Uterus (tissue), 4 donors: Measurements from ENCODE around the gene KDM6A. TPM values are rescaled to one million over a fixed set of nuclear protein-coding genes. Genes with fewer than 3 reads are reported as not detected.
"Not testable (repeated sequence)": the region's sequence is repeated elsewhere in the genome, so short reads cannot be mapped to it uniquely, and the experiment has no call there.

Source experiments
- DNase-seq, 2 donors: peaks; one replicate each; pipeline ENCODE4 v3.0.0-alpha.2; 2019 to 2020
- H3K27ac ChIP-seq, 2 donors: fragments of 200-600 bp; sonication (generic); 1 replicate in 1 of 2; 2 replicates in 1 of 2; pipeline ENCODE4 v1.5.1; 2016 to 2018
- H3K27me3 ChIP-seq, 2 donors: fragments of 200-600 bp; sonication (generic); one replicate each; pipeline ENCODE4 v1.5.1; 2018 to 2019; ENCODE audit warnings: control low read depth in 1 of 2
- H3K36me3 ChIP-seq, 2 donors: fragments of 200-600 bp; sonication (generic); one replicate each; pipeline ENCODE4 v1.5.1; 2019; ENCODE audit warnings: control low read depth in 1 of 2
- H3K4me1 ChIP-seq, 2 donors: fragments of 200-600 bp; sonication (generic); one replicate each; pipeline ENCODE4 v1.5.1; 2018 to 2019; ENCODE audit warnings: control low read depth in 1 of 2
- H3K4me3 ChIP-seq, 2 donors: fragments of 200-600 bp; sonication (generic); 1 replicate in 1 of 2; 2 replicates in 1 of 2; pipeline ENCODE4 v1.5.1; 2018 to 2019; ENCODE audit warnings: mild to moderate bottlenecking in 1 of 2
- H3K9me3 ChIP-seq, 2 donors: fragments of 200-600 bp; sonication (generic); one replicate each; pipeline ENCODE4 v1.5.1; 2019; ENCODE audit warnings: control low read depth in 1 of 2
- POLR2A ChIP-seq, 2 donors: fragments of 450-650 bp; IDR thresholded peaks; one replicate each; pipeline ENCODE4 v1.6.1; 2016; ENCODE audit warnings: antibody characterized with exemption in 2 of 2, mild to moderate bottlenecking in 1 of 2, moderate library complexity in 1 of 2
- intact Hi-C: fragments of 100-400 bp; cut with DNase I; formaldehyde crosslinking; loops from one replicate; pipeline ENCODE4 v1.15.1; 2023; ENCODE audit warnings: low total_unique reads
- total RNA-seq, 4 donors: library from RNA; depleted of rRNA in 3 of 4; stranded (reverse); fragments of >200 nt in 3 of 4; gene quantifications; one replicate each; pipeline versions ENCODE4 v1.1.0 to v1.2.4, GENCODE V29; 2014 to 2023
- TF ChIP-seq, protein P1 (sequence below), 4 experiments: fragments of 200-600 bp in 2 of 4; fragments of 450-650 bp in 2 of 4; sonication (generic) in 2 of 4; IDR thresholded peaks; one replicate each; pipeline ENCODE4 v1.5.1; 2016 to 2019; ENCODE audit warnings: antibody characterized with exemption in 4 of 4, mild to moderate bottlenecking in 2 of 4, moderate library complexity in 1 of 4
- donor health status: DM: yes; HTN: yes; CAD: no.

Gene KDM6A
- total RNA-seq, 4 donors from 2014 or later, result 26.2 to 69.0 (median 57.9) TPM

- no peak overlapping the region for H3K4me3 ChIP-seq
- no peaks in the 10 kb centered on the region for H3K9me3 ChIP-seq
- intact Hi-C loops, result no loop called here
- no peaks in the 10 kb centered on the region for H3K4me1 ChIP-seq
- DNase-seq, result no peak
- no peak for TF ChIP-seq POLR2A (IDR thresholded peaks at IDR 0.05)
- TF ChIP-seq, protein P1, sequence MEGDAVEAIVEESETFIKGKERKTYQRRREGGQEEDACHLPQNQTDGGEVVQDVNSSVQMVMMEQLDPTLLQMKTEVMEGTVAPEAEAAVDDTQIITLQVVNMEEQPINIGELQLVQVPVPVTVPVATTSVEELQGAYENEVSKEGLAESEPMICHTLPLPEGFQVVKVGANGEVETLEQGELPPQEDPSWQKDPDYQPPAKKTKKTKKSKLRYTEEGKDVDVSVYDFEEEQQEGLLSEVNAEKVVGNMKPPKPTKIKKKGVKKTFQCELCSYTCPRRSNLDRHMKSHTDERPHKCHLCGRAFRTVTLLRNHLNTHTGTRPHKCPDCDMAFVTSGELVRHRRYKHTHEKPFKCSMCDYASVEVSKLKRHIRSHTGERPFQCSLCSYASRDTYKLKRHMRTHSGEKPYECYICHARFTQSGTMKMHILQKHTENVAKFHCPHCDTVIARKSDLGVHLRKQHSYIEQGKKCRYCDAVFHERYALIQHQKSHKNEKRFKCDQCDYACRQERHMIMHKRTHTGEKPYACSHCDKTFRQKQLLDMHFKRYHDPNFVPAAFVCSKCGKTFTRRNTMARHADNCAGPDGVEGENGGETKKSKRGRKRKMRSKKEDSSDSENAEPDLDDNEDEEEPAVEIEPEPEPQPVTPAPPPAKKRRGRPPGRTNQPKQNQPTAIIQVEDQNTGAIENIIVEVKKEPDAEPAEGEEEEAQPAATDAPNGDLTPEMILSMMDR (IDR thresholded peaks at IDR 0.05), result no peak
- H3K27ac ChIP-seq, result no peak overlapping the region
- no peaks in the 10 kb centered on the region for H3K27me3 ChIP-seq
- no peaks in the 10 kb centered on the region for H3K36me3 ChIP-seq
Measured at GRCh38 chrX:44843318-44843702, 29.7 kb upstream of the KDM6A start.

- Histone ChIP-seq H3K27me3 (no peaks in the 10 kb centered on the region), H3K9me3 (no peaks in the 10 kb centered on the region), H3K36me3 (no peaks in the 10 kb centered on the region), H3K4me3 (no peak within 1 kb of the TSS), H3K4me1 (no peaks in the 10 kb centered on the region), H3K27ac (no peak within 1 kb of the TSS)
- no peak for DNase-seq
- TF ChIP-seq, protein P1 (IDR thresholded peaks at IDR 0.05), result no peak
- TF ChIP-seq POLR2A (IDR thresholded peaks at IDR 0.05), result no peak
- intact Hi-C loops, result no loop called here
Measured at GRCh38 chrX:44843753-44844152, 29.2 kb upstream of the KDM6A start, which contains the start of gene DUSP21. DUSP21 (plus strand) TSS chrX:44844021; CDS start chrX:44844133, 112 bp downstream.

DNA sequence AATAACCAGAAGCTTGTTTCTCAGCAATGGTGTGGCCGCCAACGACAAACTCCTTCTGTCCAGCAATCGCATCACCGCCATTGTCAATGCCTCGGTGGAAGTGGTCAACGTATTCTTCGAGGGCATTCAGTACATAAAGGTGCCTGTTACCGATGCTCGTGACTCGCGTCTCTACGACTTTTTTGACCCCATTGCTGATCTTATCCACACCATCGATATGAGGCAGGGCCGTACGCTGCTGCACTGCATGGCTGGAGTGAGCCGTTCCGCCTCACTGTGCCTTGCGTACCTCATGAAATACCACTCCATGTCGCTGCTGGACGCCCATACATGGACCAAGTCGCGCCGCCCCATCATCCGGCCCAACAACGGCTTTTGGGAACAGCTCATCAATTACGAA is 28.8 kb upstream of the KDM6A start:
- H3K9me3 ChIP-seq, result no peaks in the 10 kb centered on the region
- DNase-seq, result no peak
- no peak overlapping the region for H3K4me3 ChIP-seq
- no peak for TF ChIP-seq POLR2A (IDR thresholded peaks at IDR 0.05)
- TF ChIP-seq, protein P1 (IDR thresholded peaks at IDR 0.05), result no peak
- H3K27ac ChIP-seq, result no peak overlapping the region
- H3K4me1 ChIP-seq, result no peaks in the 10 kb centered on the region
- H3K27me3 ChIP-seq, result no peaks in the 10 kb centered on the region
- intact Hi-C loops, result no loop called here
- H3K36me3 ChIP-seq, result no peaks in the 10 kb centered on the region

DNA sequence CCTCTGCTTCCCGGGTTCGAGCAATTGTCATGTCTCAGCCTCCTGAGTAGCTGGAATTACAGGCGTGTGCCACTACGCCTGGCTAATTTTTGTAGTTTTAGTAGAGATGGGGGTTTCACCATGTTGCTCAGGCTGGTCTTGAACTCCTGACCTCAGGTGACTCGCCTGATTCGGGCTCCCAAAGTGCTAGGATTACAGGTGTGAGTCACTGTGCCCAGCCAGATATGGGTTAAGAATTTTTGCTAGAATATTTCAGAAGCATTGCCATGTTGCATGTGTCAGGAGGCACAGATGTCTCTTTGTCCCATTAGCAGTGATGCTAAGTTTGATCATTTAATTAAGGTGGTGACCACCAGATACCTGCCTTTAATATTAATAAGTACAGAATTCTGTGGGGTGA is 22.1 kb upstream of the KDM6A start:
- H3K4me3 ChIP-seq, DNase-seq, intact Hi-C loops, H3K36me3 ChIP-seq, H3K27ac ChIP-seq, H3K27me3 ChIP-seq, H3K9me3 ChIP-seq, H3K4me1 ChIP-seq: not testable (repeated sequence)

GRCh38 chrX:44871114-44871645 is 1.8 kb upstream of the KDM6A start:
- peak overlapping the region; percentile 99 to 100 for H3K27ac ChIP-seq
- no peak for DNase-seq

More at GRCh38 chrX:44871114-44871645, 1.8 kb upstream of the KDM6A start:
- H3K4me1 ChIP-seq, result no peaks in the 10 kb centered on the region
- TF ChIP-seq POLR2A (IDR thresholded peaks at IDR 0.05), result no peak
- TF ChIP-seq, protein P1 (IDR thresholded peaks at IDR 0.05), result no peak
- intact Hi-C loops, result no loop called here
- no peaks in the 10 kb centered on the region for H3K9me3 ChIP-seq
- H3K36me3 ChIP-seq, result no peaks in the 10 kb centered on the region
- H3K27me3 ChIP-seq, result no peaks in the 10 kb centered on the region
- peak overlapping the region in 1 of 2 donors; percentile 93 for H3K4me3 ChIP-seq
